Smooth muscle cell (in vitro differentiated cells): ENCODE results near the gene RRAGD. TPM values are rescaled to one million over a fixed set of nuclear protein-coding genes. Genes with fewer than 3 reads are reported as not detected.
A peak's percentile ranks its signal among the peaks of the same experiment; 100 is the strongest.

Source experiments
- DNase-seq: peaks from one replicate; lab custom pipeline; 2025; ENCODE audit not compliant: unreplicated experiment; lab: John Stamatoyannopoulos, UW
- H2AFZ ChIP-seq: fragments of 200-600 bp; sonication (generic); 2 replicates; pipeline ENCODE4 v1.6.0; 2016; ENCODE audit warnings: antibody characterized with exemption, low read depth, mild to moderate bottlenecking
- H3F3A ChIP-seq: fragments of 200-600 bp; sonication (generic); 2 replicates; pipeline ENCODE4 v1.6.0; 2017; ENCODE audit warnings: antibody characterized with exemption, low read depth
- H3K27ac ChIP-seq: fragments of 200-600 bp; sonication (generic); 2 replicates; pipeline ENCODE4 v1.5.1; 2016; ENCODE audit warnings: low read depth, mild to moderate bottlenecking
- H3K27me3 ChIP-seq: fragments of 200-600 bp; sonication (generic); 2 replicates; pipeline ENCODE4 v1.6.1; 2016; ENCODE audit warnings: low read depth, mild to moderate bottlenecking
- H3K36me3 ChIP-seq: fragments of 200-600 bp; sonication (generic); 2 replicates; pipeline ENCODE4 v1.5.1; 2016; ENCODE audit warnings: low read depth
- H3K4me1 ChIP-seq: fragments of 200-600 bp; sonication (generic); 2 replicates; pipeline ENCODE4 v1.5.1; 2016; ENCODE audit warnings: low read depth
- H3K4me2 ChIP-seq: fragments of 200-600 bp; sonication (generic); 2 replicates; pipeline ENCODE4 v1.6.0; 2016; ENCODE audit warnings: mild to moderate bottlenecking
- H3K4me3 ChIP-seq: fragments of 200-600 bp; sonication (generic); 2 replicates; pipeline ENCODE4 v1.5.1; 2016; ENCODE audit warnings: mild to moderate bottlenecking
- H3K79me2 ChIP-seq: fragments of 200-600 bp; sonication (generic); 2 replicates; pipeline ENCODE4 v1.6.0; 2016; ENCODE audit warnings: low read depth, mild to moderate bottlenecking
- H3K9ac ChIP-seq: fragments of 200-600 bp; sonication (generic); 2 replicates; pipeline ENCODE4 v1.6.0; 2016; ENCODE audit warnings: low read depth
- H3K9me3 ChIP-seq: fragments of 200-600 bp; sonication (generic); replicated peaks from 2 replicates; pipeline ENCODE4 v1.5.1; 2016; ENCODE audit warnings: low read depth
- H4K20me1 ChIP-seq: fragments of 200-600 bp; sonication (generic); 2 replicates; pipeline ENCODE4 v1.6.0; 2016; ENCODE audit warnings: low read depth
- CTCF ChIP-seq: fragments of 200-600 bp; sonication (generic); IDR thresholded peaks from 2 replicates; pipeline ENCODE4 v1.5.1; 2017; ENCODE audit warnings: borderline replicate concordance, mild to moderate bottlenecking, antibody characterized with exemption; ENCODE audit not compliant: insufficient read depth, poor library complexity, severe bottlenecking
- WGBS: methylation state at CpG from one replicate; pipeline ENCODE4 v1.1.7; 2016; ENCODE audit warnings: low lambda C conversion rate; 5-methylcytosine and 5-hydroxymethylcytosine counted together
- polyA plus RNA-seq: library from polyadenylated mRNA; unstranded; fragments of >200 nt; fragmentation: Nextera tagmentation; extraction: Ambion mirVana; gene quantifications from 2 replicates; pipeline ENCODE4 v1.2.1, GENCODE V29; 2016
- total RNA-seq: library from RNA; depleted of rRNA; stranded (reverse); fragments of >200 nt; gene quantifications from 2 replicates; pipeline ENCODE4 v1.2.3, GENCODE V29; 2014

RRAGD gene
- total and polyA plus RNA-seq, 2 experiments from 2014 or later, result 1.9 to 3.5 TPM

GRCh38 chr6:89411145-89412070 is 665 bp downstream of the RRAGD start:
- H3K4me3 ChIP-seq, result peak overlapping the region; percentile 79
- H3K36me3 ChIP-seq, result no peaks in the 10 kb centered on the region
- H3K27ac ChIP-seq, result no peak overlapping the region
- WGBS, result 3% methylated on average over 14 of the region's 93 CpGs
- H2AFZ ChIP-seq, result peak overlapping the region; percentile 84
- peak overlapping the region; percentile 99 for H3K4me2 ChIP-seq
- peaks cover 28% of the 10 kb centered on the region for H3K4me1 ChIP-seq
- no peak for TF ChIP-seq CTCF
- H3K79me2 ChIP-seq, result no peaks in the 10 kb centered on the region
- no peaks in the 10 kb centered on the region for H3F3A ChIP-seq
- no peaks in the 10 kb centered on the region for H4K20me1 ChIP-seq
- no peak for DNase-seq
- peaks cover 94% of the 10 kb centered on the region for H3K27me3 ChIP-seq
- no peaks in the 10 kb centered on the region for H3K9me3 ChIP-seq
- no peak overlapping the region for H3K9ac ChIP-seq

GRCh38 chr6:89410788-89411144 is 1.3 kb downstream of the RRAGD start:
- Histone ChIP-seq H3K4me3 (peak overlapping the region; percentile 79), H3K79me2 (no peaks in the 10 kb centered on the region), H3K36me3 (no peaks in the 10 kb centered on the region), H4K20me1 (no peaks in the 10 kb centered on the region), H3K9me3 (no peaks in the 10 kb centered on the region), H3K9ac (no peak overlapping the region), H3K27me3 (peaks cover 91% of the 10 kb centered on the region), H2AFZ (peak overlapping the region; percentile 84), H3K27ac (no peak overlapping the region), H3K4me1 (peaks cover 23% of the 10 kb centered on the region), H3K4me2 (peak overlapping the region; percentile 99), H3F3A (no peaks in the 10 kb centered on the region)
- DNase-seq, result no peak
- TF ChIP-seq CTCF, result no peak
- WGBS, result 9% methylated on average over 4 of the region's 4 CpGs

- no peak for TF ChIP-seq CTCF
- peaks cover 87% of the 10 kb centered on the region for H3K27me3 ChIP-seq
- no peaks in the 10 kb centered on the region for H4K20me1 ChIP-seq
- no peak for DNase-seq
- no peaks in the 10 kb centered on the region for H3K36me3 ChIP-seq
- H3K4me2 ChIP-seq, result peak overlapping the region; percentile 99
- H3F3A ChIP-seq, result no peaks in the 10 kb centered on the region
- no peaks in the 10 kb centered on the region for H3K9me3 ChIP-seq
- 22% methylated on average over 10 of the region's 10 CpGs for WGBS
- H3K27ac ChIP-seq, result no peak overlapping the region
- no peaks in the 10 kb centered on the region for H3K79me2 ChIP-seq
- H2AFZ ChIP-seq, result no peak overlapping the region
- H3K4me3 ChIP-seq, result peak overlapping the region; percentile 79
- peaks cover 21% of the 10 kb centered on the region for H3K4me1 ChIP-seq
- H3K9ac ChIP-seq, result no peak overlapping the region
Measured at GRCh38 chr6:89410231-89410761, 1.8 kb downstream of the RRAGD start.
